Measurements from ENCODE around the gene SEMA4G.
A peak's percentile ranks its signal among the peaks of the same experiment; 100 is the strongest.

SEMA4G gene

DNA sequence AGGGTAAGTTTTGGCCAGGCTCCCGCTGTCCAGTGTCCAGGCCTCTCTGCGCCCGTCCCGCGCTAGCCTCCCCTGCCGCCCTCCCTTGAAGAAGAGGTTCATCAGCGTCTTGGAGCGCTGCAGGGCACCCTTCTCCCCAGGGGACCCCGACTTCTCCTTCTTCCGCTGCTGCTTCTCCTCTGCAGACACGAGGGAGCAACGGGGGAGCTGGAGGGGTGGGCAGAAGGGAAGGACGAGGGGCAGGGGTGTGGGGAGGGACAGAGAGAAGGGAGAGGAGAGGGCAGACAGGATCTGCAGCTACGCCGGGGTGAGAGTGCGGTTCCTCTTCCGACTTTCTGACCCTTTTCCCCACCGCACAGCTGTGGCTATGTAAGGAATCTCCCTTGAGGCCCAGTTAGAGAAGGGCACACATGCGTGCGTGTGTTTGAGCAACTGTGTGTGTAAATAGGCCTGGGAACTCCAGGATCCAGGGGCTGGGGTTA, 48.9 kb downstream of the SEMA4G start:
- Histone ChIP-seq H3K79me2 (ENCODE audit: low read length) (no peaks in the 10 kb centered on the region), H4K20me1 (ENCODE audit: insufficient read depth, low read length) (no peaks in the 10 kb centered on the region), H3K4me3 (ENCODE audit: low read length) (peak overlapping the region; percentile 68), H3K9me3 (ENCODE audit: insufficient read depth, low read length) (no peaks in the 10 kb centered on the region), H3K4me1 (ENCODE audit: low read length) (peaks cover 9% of the 10 kb centered on the region), H3K36me3 (replicated peaks; ENCODE audit: low read depth, low read length) (no peaks in the 10 kb centered on the region), H3K9ac (ENCODE audit: low read length) (peak overlapping the region; percentile 39; the same call in 1 of the 2 replicates), H3K27ac (ENCODE audit: low read length) (no peak overlapping the region), H2AFZ (ENCODE audit: low read depth, low read length) (peak overlapping the region; percentile 73), H3K4me2 (ENCODE audit: low read length) (peak overlapping the region; percentile 64), H3K27me3 (ENCODE audit: low read depth, low read length) (peaks cover 19% of the 10 kb centered on the region)
- TF ChIP-seq, protein P1, sequence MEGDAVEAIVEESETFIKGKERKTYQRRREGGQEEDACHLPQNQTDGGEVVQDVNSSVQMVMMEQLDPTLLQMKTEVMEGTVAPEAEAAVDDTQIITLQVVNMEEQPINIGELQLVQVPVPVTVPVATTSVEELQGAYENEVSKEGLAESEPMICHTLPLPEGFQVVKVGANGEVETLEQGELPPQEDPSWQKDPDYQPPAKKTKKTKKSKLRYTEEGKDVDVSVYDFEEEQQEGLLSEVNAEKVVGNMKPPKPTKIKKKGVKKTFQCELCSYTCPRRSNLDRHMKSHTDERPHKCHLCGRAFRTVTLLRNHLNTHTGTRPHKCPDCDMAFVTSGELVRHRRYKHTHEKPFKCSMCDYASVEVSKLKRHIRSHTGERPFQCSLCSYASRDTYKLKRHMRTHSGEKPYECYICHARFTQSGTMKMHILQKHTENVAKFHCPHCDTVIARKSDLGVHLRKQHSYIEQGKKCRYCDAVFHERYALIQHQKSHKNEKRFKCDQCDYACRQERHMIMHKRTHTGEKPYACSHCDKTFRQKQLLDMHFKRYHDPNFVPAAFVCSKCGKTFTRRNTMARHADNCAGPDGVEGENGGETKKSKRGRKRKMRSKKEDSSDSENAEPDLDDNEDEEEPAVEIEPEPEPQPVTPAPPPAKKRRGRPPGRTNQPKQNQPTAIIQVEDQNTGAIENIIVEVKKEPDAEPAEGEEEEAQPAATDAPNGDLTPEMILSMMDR (IDR thresholded peaks at IDR 0.05; ENCODE audit: low read depth, low read length): no peak
- no peak for TF ChIP-seq EZH2phosphoT487 (IDR thresholded peaks at IDR 0.05; ENCODE audit: low read depth)

DNA sequence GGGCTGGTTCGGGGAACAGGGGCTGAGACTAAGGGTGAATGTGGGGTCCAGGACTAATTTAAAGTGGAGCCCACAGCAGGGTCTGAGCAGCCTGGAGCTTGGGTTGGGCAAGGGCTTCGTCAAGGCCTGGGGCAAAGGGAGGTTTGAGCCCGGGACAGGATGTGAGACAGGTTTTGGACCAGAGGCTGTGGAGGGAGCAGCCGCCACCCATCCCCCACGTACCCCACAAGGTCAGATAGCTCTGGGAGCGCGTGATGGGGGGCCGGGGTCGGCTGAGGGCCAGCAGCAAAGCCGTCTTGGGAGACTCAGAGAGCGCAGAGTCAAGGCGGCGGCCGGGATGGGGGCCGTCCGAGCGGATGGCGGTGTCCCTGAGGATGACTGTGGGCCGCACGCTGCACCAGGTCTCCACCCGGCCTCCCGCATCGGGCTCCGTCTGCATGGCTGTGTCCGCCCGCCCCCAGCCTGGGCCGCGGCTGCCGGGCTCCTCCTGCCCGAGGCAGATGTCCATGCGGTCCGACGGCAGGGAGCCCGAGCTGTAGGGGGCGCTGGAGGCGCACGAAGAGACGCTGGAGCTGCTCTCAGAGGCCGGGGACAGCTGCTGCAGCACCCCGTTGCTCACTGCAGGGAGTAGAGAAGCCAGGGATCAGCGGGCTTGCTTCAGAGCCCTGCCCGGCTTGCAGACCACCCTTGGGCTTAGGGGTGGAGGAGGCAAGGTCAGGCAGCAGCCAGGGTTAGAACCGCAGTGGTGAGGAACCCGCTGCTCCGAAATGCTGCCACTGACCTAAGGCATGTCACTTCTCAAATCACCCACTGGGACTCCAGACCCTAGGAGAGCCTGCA, 49.5 kb downstream of the SEMA4G start:
- H3K9ac ChIP-seq (ENCODE audit: low read length): peak overlapping the region; percentile 39; the same call in 1 of the 2 replicates
- H4K20me1 ChIP-seq (ENCODE audit: insufficient read depth, low read length): no peaks in the 10 kb centered on the region
- peak overlapping the region; percentile 64 for H3K4me2 ChIP-seq (ENCODE audit: low read length)
- H3K4me1 ChIP-seq (ENCODE audit: low read length): peaks cover 7% of the 10 kb centered on the region; the same call in 1 of the 2 replicates
- H3K9me3 ChIP-seq (ENCODE audit: insufficient read depth, low read length): no peaks in the 10 kb centered on the region
- H3K36me3 ChIP-seq (replicated peaks; ENCODE audit: low read depth, low read length): no peaks in the 10 kb centered on the region
- no peak overlapping the region for H3K27ac ChIP-seq (ENCODE audit: low read length)
- peaks cover 19% of the 10 kb centered on the region for H3K27me3 ChIP-seq (ENCODE audit: low read depth, low read length)
- no peak for TF ChIP-seq EZH2phosphoT487 (IDR thresholded peaks at IDR 0.05; ENCODE audit: low read depth)
- TF ChIP-seq, protein P1 (IDR thresholded peaks at IDR 0.05; ENCODE audit: low read depth, low read length): peak; percentile 48
- no peaks in the 10 kb centered on the region for H3K79me2 ChIP-seq (ENCODE audit: low read length)
- peak overlapping the region; percentile 68 for H3K4me3 ChIP-seq (ENCODE audit: low read length)
- H2AFZ ChIP-seq (ENCODE audit: low read depth, low read length): peak overlapping the region; percentile 73

Measured in OCI-LY3 (cell line).